Stomach (tissue), 4 donors: ENCODE data around the gene STK11IP.

Experiments
- EP300 ChIP-seq: sonication (generic); formaldehyde crosslinking; IDR thresholded peaks from one replicate; pipeline ENCODE4 v1.6.1; 2017; ENCODE audit warnings: antibody characterized with exemption
- POLR2A ChIP-seq, 4 donors: fragments of 450-650 bp; IDR thresholded peaks; one replicate each; pipeline ENCODE4 v1.6.1; 2016; ENCODE audit warnings: antibody characterized with exemption in 4 of 4, control low read depth in 2 of 4, mild to moderate bottlenecking in 1 of 4, moderate library complexity in 1 of 4
- TF ChIP-seq, protein P1 (sequence below), 7 experiments: fragments of 450-650 bp in 4 of 7; fragments of 200-600 bp in 3 of 7; sonication (generic) in 3 of 7; IDR thresholded peaks; one replicate each; pipeline ENCODE4 v1.5.1; 2016 to 2019; ENCODE audit warnings: antibody characterized with exemption in 7 of 7, control low read depth in 2 of 7, mild to moderate bottlenecking in 1 of 7

DNA sequence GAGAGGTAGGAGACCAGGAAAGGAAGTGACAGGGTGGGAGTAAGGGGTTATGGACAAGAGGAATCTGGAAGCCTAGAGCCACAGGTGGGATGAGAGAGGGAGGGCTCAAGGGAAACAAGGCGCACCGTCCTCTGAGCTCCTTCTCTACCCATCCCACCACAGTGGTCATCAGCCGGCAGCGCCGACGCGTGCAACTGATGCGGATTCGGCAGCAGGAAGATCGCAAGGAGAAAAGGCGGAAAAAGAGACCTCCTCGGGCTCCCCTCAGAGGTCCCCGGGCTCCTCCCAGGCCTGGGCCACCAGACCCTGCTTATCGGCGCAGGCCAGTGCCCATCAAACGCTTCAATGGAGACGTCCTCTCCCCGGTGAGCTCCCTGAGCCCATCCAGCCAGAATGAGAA lies 48.7 kb upstream of the STK11IP start:
- TF ChIP-seq EP300, result no peak
- TF ChIP-seq, protein P1, sequence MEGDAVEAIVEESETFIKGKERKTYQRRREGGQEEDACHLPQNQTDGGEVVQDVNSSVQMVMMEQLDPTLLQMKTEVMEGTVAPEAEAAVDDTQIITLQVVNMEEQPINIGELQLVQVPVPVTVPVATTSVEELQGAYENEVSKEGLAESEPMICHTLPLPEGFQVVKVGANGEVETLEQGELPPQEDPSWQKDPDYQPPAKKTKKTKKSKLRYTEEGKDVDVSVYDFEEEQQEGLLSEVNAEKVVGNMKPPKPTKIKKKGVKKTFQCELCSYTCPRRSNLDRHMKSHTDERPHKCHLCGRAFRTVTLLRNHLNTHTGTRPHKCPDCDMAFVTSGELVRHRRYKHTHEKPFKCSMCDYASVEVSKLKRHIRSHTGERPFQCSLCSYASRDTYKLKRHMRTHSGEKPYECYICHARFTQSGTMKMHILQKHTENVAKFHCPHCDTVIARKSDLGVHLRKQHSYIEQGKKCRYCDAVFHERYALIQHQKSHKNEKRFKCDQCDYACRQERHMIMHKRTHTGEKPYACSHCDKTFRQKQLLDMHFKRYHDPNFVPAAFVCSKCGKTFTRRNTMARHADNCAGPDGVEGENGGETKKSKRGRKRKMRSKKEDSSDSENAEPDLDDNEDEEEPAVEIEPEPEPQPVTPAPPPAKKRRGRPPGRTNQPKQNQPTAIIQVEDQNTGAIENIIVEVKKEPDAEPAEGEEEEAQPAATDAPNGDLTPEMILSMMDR (IDR thresholded peaks at IDR 0.05), result no peak
- no peak for TF ChIP-seq POLR2A (IDR thresholded peaks at IDR 0.05)
